H1 (cell line): ENCODE results near the gene ACACB. TPM values are rescaled to one million over a fixed set of nuclear protein-coding genes. Genes with fewer than 3 reads are reported as not detected.
"Not testable (repeated sequence)": the region's sequence is repeated elsewhere in the genome, so short reads cannot be mapped to it uniquely, and the experiment has no call there.

Experiments
- CTCF ChIA-PET: fragments of 300-600 bp; sonication (Branson Sonifier 250); formaldehyde crosslinking; loops from one replicate; lab custom pipeline; 2021; ENCODE audit not compliant: partially characterized antibody; lab: Charles Lee
- POLR2A ChIA-PET: fragments of 300-600 bp; sonication (Branson Sonifier 250); formaldehyde crosslinking; loops from one replicate; lab custom pipeline; 2021; ENCODE audit warnings: inconsistent platforms; ENCODE audit not compliant: partially characterized antibody; lab: Charles Lee
- DNase-seq, 2 experiments: peaks; one replicate each; pipeline versions ENCODE4 v3.0.0 to v3.0.0-alpha.2; 2010 to 2022; ENCODE audit warnings: low spot score in 2 of 2, low read depth in 1 of 2, mixed read lengths in 1 of 2
- FAIRE-seq: peaks from 2 replicates; lab custom pipeline; 2011; peaks lifted over from hg19 to GRCh38; lab: Jason Lieb, UNC
- H2AFZ ChIP-seq: 2 replicates; pipeline ENCODE4 v1.8.1; 2012; ENCODE audit warnings: low read length, inconsistent platforms
- H2AK5ac ChIP-seq: 2 replicates; pipeline ENCODE4 v1.6.1; 2013; ENCODE audit warnings: low read depth, low read length
- H2BK120ac ChIP-seq: replicated peaks from 2 replicates; pipeline ENCODE3; 2013; ENCODE audit warnings: low read depth, low read length, inconsistent platforms
- H2BK12ac ChIP-seq: 2 replicates; pipeline ENCODE4 v1.6.1; 2013; ENCODE audit warnings: low read depth, low read length
- H2BK15ac ChIP-seq: 2 replicates; pipeline ENCODE4 v1.6.1; 2013; ENCODE audit warnings: low read length
- H2BK20ac ChIP-seq: 2 replicates; pipeline ENCODE4 v1.6.1; 2013; ENCODE audit warnings: low read length
- H2BK5ac ChIP-seq: 2 replicates; pipeline ENCODE4 v1.6.1; 2013; ENCODE audit warnings: low read depth, low read length
- H3K14ac ChIP-seq: 2 replicates; pipeline ENCODE4 v1.6.1; 2013; ENCODE audit warnings: inconsistent platforms; ENCODE audit not compliant: insufficient read length
- H3K18ac ChIP-seq: 2 replicates; pipeline ENCODE4 v1.6.1; 2013; ENCODE audit warnings: low read length; ENCODE audit errors: extremely low read depth
- H3K23ac ChIP-seq: 2 replicates; pipeline ENCODE4 v1.6.1; 2013; ENCODE audit warnings: inconsistent platforms; ENCODE audit not compliant: insufficient read length
- H3K23me2 ChIP-seq: 2 replicates; pipeline ENCODE4 v1.6.1; 2013; ENCODE audit warnings: low read depth, low read length
- H3K27ac ChIP-seq: 2 replicates; pipeline ENCODE4 v1.6.1; 2011; ENCODE audit warnings: low read depth, low read length, inconsistent platforms
- H3K27me3 ChIP-seq, 4 experiments: replicated peaks in 1 of 4; 1 replicate in 1 of 4; 2 replicates in 3 of 4; pipeline versions ENCODE4 v1.6.1 to v1.8.1; 2011 to 2013; ENCODE audit warnings: low read length in 3 of 4, mild to moderate bottlenecking in 3 of 4, inconsistent platforms in 2 of 4, mixed read lengths in 2 of 4, moderate library complexity in 1 of 4; ENCODE audit not compliant: control insufficient read depth in 3 of 4, insufficient read depth in 3 of 4; ENCODE audit errors: extremely low read depth in 1 of 4
- H3K36me3 ChIP-seq, 4 experiments: 2 replicates each; pipeline versions ENCODE4 v1.6.1 to v1.8.1; 2011 to 2013; ENCODE audit warnings: mild to moderate bottlenecking in 4 of 4, low read length in 3 of 4, moderate library complexity in 2 of 4, control low read depth in 1 of 4, inconsistent platforms in 1 of 4; ENCODE audit not compliant: insufficient read depth in 4 of 4, control insufficient read depth in 2 of 4
- H3K4ac ChIP-seq: replicated peaks from 2 replicates; pipeline ENCODE3; 2013; ENCODE audit warnings: low read length, low read depth, mixed read lengths, inconsistent platforms; ENCODE audit not compliant: insufficient read length
- H3K4me1 ChIP-seq, 4 experiments: replicated peaks in 1 of 4; 1 replicate in 1 of 4; 2 replicates in 3 of 4; pipeline versions ENCODE4 v1.6.1 to v1.8.1; 2011 to 2013; ENCODE audit warnings: low read length in 3 of 4, inconsistent platforms in 2 of 4, mixed read lengths in 1 of 4; ENCODE audit not compliant: insufficient read depth in 4 of 4, control insufficient read depth in 3 of 4
- H3K4me2 ChIP-seq, 2 experiments: 2 replicates each; pipeline versions ENCODE4 v1.6.1 to v1.8.1; 2011 to 2013; ENCODE audit warnings: low read depth in 2 of 2, low read length in 2 of 2, control low read depth in 1 of 2, inconsistent platforms in 1 of 2, mild to moderate bottlenecking in 1 of 2; ENCODE audit not compliant: insufficient read depth in 1 of 2
- H3K4me3 ChIP-seq, 4 experiments: fragments of 200-600, 300-600 bp in 1 of 4; sonication (generic), shearing (Covaris generic), sonication (Bioruptor Twin) in 1 of 4; 2 replicates each; pipeline versions ENCODE4 v1.5.1 to v1.8.1; 2011 to 2016; ENCODE audit warnings: low read length in 4 of 4, low read depth in 3 of 4, control low read depth in 2 of 4, inconsistent platforms in 2 of 4, mild to moderate bottlenecking in 2 of 4, mixed read lengths in 1 of 4, moderate library complexity in 1 of 4; ENCODE audit not compliant: insufficient read depth in 2 of 4; ENCODE audit errors: extremely low read depth in 1 of 4
- H3K56ac ChIP-seq: replicated peaks from 2 replicates; pipeline ENCODE3; 2013; ENCODE audit warnings: low read depth, mild to moderate bottlenecking, mixed read lengths, low read length, inconsistent platforms; ENCODE audit not compliant: insufficient read length
- H3K79me1 ChIP-seq: 2 replicates; pipeline ENCODE4 v1.6.1; 2013; ENCODE audit warnings: low read depth, low read length, control low read depth
- H3K79me2 ChIP-seq, 2 experiments: 2 replicates each; pipeline versions ENCODE4 v1.6.1 to v1.8.1; 2012 to 2013; ENCODE audit warnings: low read length in 2 of 2, mild to moderate bottlenecking in 2 of 2, inconsistent platforms in 1 of 2; ENCODE audit not compliant: insufficient read depth in 2 of 2, control insufficient read depth in 1 of 2
- H3K9ac ChIP-seq, 4 experiments: replicated peaks in 1 of 4; 1 replicate in 1 of 4; 2 replicates in 3 of 4; pipeline versions ENCODE4 v1.6.1 to v1.8.1; 2011 to 2013; ENCODE audit warnings: low read depth in 3 of 4, low read length in 3 of 4, control low read depth in 2 of 4, mild to moderate bottlenecking in 2 of 4, moderate library complexity in 2 of 4, inconsistent platforms in 1 of 4; ENCODE audit errors: extremely low read depth in 1 of 4
- H3K9me3 ChIP-seq, 2 experiments: 2 replicates each; pipeline versions ENCODE4 v1.6.1 to v1.8.1; 2012 to 2013; ENCODE audit warnings: mild to moderate bottlenecking in 2 of 2, moderate library complexity in 2 of 2, control low read depth in 1 of 2, inconsistent platforms in 1 of 2, low read depth in 1 of 2, low read length in 1 of 2, mixed read lengths in 1 of 2; ENCODE audit not compliant: insufficient read depth in 2 of 2
- H4K20me1 ChIP-seq, 2 experiments: replicated peaks in 1 of 2; 2 replicates each; pipeline versions ENCODE3 to v1.8.1; 2011 to 2013; ENCODE audit warnings: inconsistent platforms in 2 of 2, low read length in 2 of 2, mild to moderate bottlenecking in 1 of 2; ENCODE audit not compliant: insufficient read depth in 2 of 2, control insufficient read depth in 1 of 2
- H4K5ac ChIP-seq: 2 replicates; pipeline ENCODE4 v1.6.1; 2013; ENCODE audit warnings: low read length, low read depth, mixed read lengths, inconsistent platforms; ENCODE audit not compliant: insufficient read length
- H4K8ac ChIP-seq: 2 replicates; pipeline ENCODE4 v1.8.0; 2013; ENCODE audit warnings: mild to moderate bottlenecking, moderate library complexity, low read length, inconsistent platforms; ENCODE audit not compliant: insufficient read depth; ENCODE audit errors: extremely low read depth
- H4K91ac ChIP-seq: replicated peaks from 2 replicates; pipeline ENCODE3; 2013; ENCODE audit warnings: low read length, mixed read lengths, inconsistent platforms; ENCODE audit not compliant: insufficient read length
- TBP ChIP-seq: IDR thresholded peaks from 2 replicates; pipeline ENCODE4 v1.6.1; 2011; ENCODE audit warnings: low read depth, low read length, improper control_type of control experiment
- WGBS, 2 experiments: shearing (Covaris generic) in 1 of 2; methylation state at CpG; one replicate each; pipeline versions ENCODE4 v1.1.6 to v1.1.7; 2013 to 2015; ENCODE audit warnings: low lambda C conversion rate in 2 of 2, mixed read lengths in 2 of 2, inconsistent platforms in 1 of 2, low coverage in 1 of 2, missing lambda C conversion rate in 1 of 2; ENCODE audit not compliant: insufficient replicate concordance in 2 of 2, insufficient coverage in 1 of 2, insufficient read length in 1 of 2; ENCODE audit errors: extremely low coverage in 1 of 2, missing lambda C conversion rate in 1 of 2; 5-methylcytosine and 5-hydroxymethylcytosine counted together
- polyA plus RNA-seq, 7 experiments: library from polyadenylated mRNA; depleted of rRNA in 3 of 7; stranded (reverse) in 5 of 7; unstranded in 2 of 7; fragments of >200 nt in 5 of 7; fragments of 200-250 nt in 2 of 7; gene quantifications; 1 replicate in 5 of 7; 2 replicates in 1 of 7; 4 replicates in 1 of 7; pipeline versions ENCODE4 v1.2.1 to v1.2.3, GENCODE V29; 2011 to 2013; ENCODE audit warnings: missing spikeins in 2 of 7, mixed read lengths in 2 of 7
- total RNA-seq: library from RNA; stranded (reverse); fragmentation: NEBNext Ultra II Directional; extraction: Animal tissue kit (Norgen Biotek cat#: 25700); gene quantifications from 2 replicates; pipeline ENCODE4 v1.2.1, GENCODE V29; 2021

Gene ACACB
- total and polyA plus RNA-seq, 2 of the 8 experiments (the other 6 are each of a cell fraction or from before 2014, with no cell fraction given): 5.8 to 15.3 TPM

- 54% methylated on average over 4 of the region's 4 CpGs; no CpG with 5 or more reads in 1 of the 2 experiments for WGBS, 2 experiments
Observed at GRCh38 chr12:109144224-109144623, 27.8 kb downstream of the ACACB start.

GRCh38 chr12:109147126-109147525, 30.7 kb downstream of the ACACB start:
- H3K27me3 ChIP-seq, H2BK5ac ChIP-seq, H3K23ac ChIP-seq, H4K8ac ChIP-seq, H2BK20ac ChIP-seq, H4K20me1 ChIP-seq, H3K27ac ChIP-seq, H3K9me3 ChIP-seq, H2AFZ ChIP-seq, H3K36me3 ChIP-seq, H3K79me1 ChIP-seq, H3K18ac ChIP-seq, H3K14ac ChIP-seq, H3K9ac ChIP-seq, H3K79me2 ChIP-seq, H3K23me2 ChIP-seq, H4K5ac ChIP-seq, H2BK15ac ChIP-seq, H3K4me1 ChIP-seq, H2BK12ac ChIP-seq, H3K4ac ChIP-seq, H3K4me3 ChIP-seq, FAIRE-seq, H4K91ac ChIP-seq, H2AK5ac ChIP-seq, H3K4me2 ChIP-seq, DNase-seq, H2BK120ac ChIP-seq, H3K56ac ChIP-seq: not testable (repeated sequence)
- CTCF ChIA-PET: interaction anchor here (1.2 to 1.4 kb wide), 2 partner anchors 13 to 43 kb away, joined by 3 to 6 read pairs; no protein-coding TSS in a partner anchor
- 100% methylated on average over 1 of the region's 1 CpG; no CpG with 5 or more reads in 1 of the 2 experiments for WGBS, 2 experiments
- POLR2A ChIA-PET: interaction anchor here (2.1 kb wide), 1 partner anchor 23 kb away, joined by 6 read pairs; no protein-coding TSS in a partner anchor

More at GRCh38 chr12:109144224-109144623, 27.8 kb downstream of the ACACB start:
- no peak overlapping the region for H2BK20ac ChIP-seq
- H4K8ac ChIP-seq: no peak overlapping the region
- H2BK5ac ChIP-seq: no peak overlapping the region
- FAIRE-seq: no peak
- H3K14ac ChIP-seq: no peak overlapping the region
- no peak overlapping the region for H3K18ac ChIP-seq
- H3K4me1 ChIP-seq: no peaks in the 10 kb centered on the region
- H3K79me1 ChIP-seq: no peaks in the 10 kb centered on the region
- H3K36me3 ChIP-seq: no peaks in the 10 kb centered on the region
- no peak overlapping the region for H3K4me3 ChIP-seq
- no peaks in the 10 kb centered on the region for H4K20me1 ChIP-seq
- H3K4ac ChIP-seq: no peak overlapping the region
- no peak overlapping the region for H3K4me2 ChIP-seq
- H2BK15ac ChIP-seq: no peak overlapping the region
- H3K56ac ChIP-seq: no peak overlapping the region
- H3K23me2 ChIP-seq: no peaks in the 10 kb centered on the region
- TF ChIP-seq TBP: no peak
- H2AK5ac ChIP-seq: no peak overlapping the region
- H2BK120ac ChIP-seq: no peak overlapping the region
- H3K27me3 ChIP-seq: no peaks in the 10 kb centered on the region
- DNase-seq: no peak
- CTCF ChIA-PET: interaction anchor here (0.8 to 2.1 kb wide), 4 partner anchors 10 to 111 kb away, joined by 3 to 10 read pairs (median 4); no protein-coding TSS in a partner anchor
- H3K9ac ChIP-seq: no peak overlapping the region
- H3K9me3 ChIP-seq: no peaks in the 10 kb centered on the region
- POLR2A ChIA-PET: interaction anchor here (1.6 kb wide), 1 partner anchor 11 kb away, joined by 4 read pairs; no protein-coding TSS in a partner anchor
- H3K23ac ChIP-seq: no peak overlapping the region
- H3K79me2 ChIP-seq: no peaks in the 10 kb centered on the region
- H3K27ac ChIP-seq: no peak overlapping the region
- no peak overlapping the region for H4K91ac ChIP-seq
- no peak overlapping the region for H2AFZ ChIP-seq
- H4K5ac ChIP-seq: no peak overlapping the region
- H2BK12ac ChIP-seq: no peak overlapping the region
